NCI-H2196 (cell line): ENCODE results near the gene FTH1.
"Not testable (repeated sequence)": the region's sequence is repeated elsewhere in the genome, so short reads cannot be mapped to it uniquely, and the experiment has no call there.

ENCODE experiments used
- DNase-seq: peaks from one replicate; lab custom pipeline; 2025; ENCODE audit not compliant: unreplicated experiment; lab: John Stamatoyannopoulos, UW

FTH1 gene

DNA sequence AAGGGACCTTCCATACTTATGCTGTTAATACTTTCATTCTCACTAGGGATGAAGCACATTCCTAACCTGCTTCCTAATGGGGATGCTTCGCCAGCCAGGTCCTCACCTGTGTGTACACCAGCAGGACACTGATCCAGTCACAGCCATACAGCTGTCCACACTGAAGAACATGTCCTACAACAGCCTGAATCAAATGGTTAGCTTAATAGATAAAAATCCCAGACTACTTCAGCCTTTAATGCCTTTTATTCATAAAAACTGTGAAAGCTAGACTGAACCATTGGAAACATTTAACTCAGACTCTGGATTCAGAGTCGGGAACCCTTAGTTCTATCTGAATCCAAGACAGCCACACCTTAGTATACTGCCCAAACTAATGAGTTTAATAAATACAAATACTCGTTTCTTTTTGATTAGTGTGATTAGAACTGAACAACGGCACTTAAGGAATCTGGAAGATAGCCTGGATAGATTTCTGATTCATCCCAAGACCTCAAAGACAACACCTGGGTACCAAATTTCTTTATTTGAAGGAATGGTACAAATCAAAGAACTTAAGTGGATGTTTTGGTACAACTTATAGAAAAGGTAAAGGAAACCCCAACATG lies 3.3 kb downstream of the FTH1 start:
- DNase-seq, result no peak

DNA sequence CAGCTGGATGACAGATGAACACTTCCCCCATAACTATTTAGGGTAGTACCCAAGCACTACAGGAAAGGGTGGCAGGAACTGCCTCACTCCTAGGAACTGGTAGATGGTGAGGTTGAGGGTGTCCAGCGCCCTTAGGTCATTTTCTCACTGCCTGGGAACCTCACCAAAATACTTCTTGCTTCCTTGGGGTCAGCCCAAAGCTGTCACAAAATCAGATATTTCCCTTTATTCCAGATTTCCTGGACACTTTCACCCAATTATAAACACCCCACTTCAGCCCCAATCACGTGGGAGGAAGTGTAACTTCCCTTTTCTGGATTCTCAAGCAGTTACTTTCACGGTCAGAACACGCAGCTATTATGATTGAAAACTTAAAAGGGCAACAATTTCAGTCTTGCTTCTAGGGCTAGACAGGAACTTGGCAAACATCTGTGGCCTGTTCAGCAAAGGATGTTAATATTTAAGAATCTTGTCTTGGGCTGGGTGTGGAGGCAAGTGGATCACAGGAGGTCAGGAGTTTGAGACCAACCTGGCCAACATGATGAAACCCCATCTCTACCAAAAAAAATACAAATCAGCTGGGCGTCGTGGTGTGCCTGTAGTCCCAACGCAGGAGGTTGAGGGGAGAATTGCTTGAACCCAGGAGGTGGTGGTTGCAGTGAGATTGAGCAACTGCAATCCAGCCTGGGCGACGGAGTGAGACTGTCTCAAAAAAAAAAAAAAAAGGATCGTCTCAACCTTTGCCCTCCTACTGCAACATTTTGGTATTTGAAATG lies 4.0 kb downstream of the FTH1 start:
- DNase-seq, result no peak

DNA sequence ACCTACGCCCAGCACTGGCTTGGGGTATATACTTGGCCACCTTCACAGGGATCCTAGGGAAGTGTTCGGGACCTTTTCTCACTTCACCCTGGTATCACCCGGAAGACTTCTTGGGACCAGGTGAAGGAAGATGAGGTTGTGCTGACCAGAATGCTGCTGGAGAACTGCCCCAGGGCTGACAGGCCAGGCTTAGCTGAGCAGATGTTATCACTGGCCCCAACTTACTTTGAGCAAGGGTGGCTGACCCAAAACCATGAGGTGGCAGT lies 4.5 kb downstream of the FTH1 start:
- DNase-seq, result no peak

DNA sequence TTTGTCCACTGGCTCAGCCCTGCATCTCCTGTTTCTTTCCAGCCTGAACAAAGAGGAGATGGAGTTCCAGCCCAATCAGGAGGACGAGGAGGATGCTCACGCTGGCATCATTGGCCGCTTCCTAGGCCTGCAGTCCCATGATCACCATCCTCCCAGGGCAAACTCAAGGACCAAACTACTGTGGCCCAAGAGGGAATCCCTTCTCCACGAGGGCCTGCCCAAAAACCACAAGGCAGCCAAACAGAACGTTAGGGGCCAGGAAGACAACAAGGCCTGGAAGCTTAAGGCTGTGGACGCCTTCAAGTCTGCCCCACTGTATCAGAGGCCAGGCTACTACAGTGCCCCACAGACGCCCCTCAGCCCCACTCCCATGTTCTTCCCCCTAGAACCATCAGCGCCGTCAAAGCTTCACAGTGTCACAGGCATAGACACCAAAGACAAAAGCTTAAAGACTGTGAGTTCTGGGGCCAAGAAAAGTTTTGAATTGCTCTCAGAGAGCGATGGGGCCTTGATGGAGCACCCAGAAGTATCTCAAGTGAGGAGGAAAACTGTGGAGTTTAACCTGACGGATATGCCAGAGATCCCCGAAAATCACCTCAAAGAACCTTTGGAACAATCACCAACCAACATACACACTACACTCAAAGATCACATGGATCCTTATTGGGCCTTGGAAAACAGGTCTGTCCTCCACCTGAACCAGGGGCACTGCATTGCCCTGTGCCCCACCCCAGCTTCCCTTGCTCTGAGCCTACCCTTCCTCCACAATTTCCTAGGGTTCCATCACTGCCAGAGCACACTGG lies 5.0 kb downstream of the FTH1 start:
- DNase-seq, result no peak

DNA sequence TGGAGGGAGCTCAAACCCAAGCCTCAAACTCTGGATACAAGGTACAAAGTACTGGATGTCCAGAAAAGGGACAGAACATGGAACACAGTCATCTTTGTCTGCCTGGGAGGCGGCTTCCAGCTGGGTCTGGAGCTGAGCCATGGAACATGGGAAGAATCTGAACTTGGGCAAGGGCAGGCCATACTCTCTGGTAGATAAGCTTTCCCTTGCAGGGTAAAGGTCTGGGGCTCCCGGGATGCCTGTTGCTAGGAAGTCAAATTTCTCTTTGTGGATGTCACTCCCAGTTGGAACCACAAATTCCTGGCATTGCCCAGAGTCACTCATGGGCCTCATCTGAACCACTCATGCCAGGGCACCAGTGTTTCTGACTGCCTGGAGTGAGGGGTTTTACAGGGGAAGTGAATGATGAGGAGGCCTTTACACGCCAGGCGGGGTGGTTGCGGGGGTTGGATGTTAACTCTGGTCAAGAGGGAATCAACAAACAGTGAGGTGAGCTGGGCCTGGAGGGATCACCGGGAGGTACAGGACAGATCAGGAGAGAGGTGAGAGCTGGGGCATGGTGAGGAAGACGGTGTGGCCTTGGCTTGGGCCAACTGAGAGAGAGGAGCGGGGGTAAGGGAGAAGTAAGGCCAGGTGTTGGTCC lies 5.7 kb downstream of the FTH1 start:
- no peak for DNase-seq

DNA sequence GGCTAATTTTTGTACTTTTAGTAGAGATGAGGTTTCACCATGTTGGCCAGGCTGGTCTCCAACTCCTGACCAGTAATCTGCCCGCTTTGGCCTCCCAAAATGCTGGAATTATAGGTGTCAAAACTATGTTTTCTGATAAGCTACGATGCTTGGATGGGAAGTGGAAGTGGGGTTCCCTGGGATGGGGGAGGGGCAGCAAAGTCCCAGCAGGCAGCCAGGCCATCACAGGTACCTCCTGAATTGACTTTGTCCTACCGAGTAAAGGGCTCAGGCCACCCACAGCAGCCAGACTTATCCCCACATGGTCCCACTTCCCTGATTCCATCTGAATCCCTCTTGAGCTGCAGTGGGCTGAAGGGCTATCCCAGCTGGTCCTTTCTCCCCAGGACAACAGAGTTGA lies 6.9 kb downstream of the FTH1 start:
- DNase-seq, result no peak

DNA sequence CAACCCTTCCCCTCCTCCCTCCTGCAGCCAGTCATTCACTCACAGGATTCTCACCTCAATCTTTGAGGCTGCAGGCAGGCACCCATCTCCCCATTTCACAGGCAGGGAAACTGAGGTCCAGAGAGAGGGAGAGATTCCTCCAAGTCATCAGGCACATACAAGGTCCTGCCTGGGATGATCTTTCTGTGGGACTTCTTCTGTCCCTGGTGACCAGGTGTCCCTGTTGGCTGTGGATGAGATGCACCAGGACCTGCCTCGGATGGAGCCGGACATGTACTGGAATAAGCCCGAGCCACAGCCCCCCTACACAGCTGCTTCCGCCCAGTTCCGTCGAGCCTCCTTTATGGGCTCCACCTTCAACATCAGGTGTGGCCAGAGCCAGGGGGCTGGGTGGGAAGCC lies 7.8 kb downstream of the FTH1 start:
- no peak for DNase-seq

DNA sequence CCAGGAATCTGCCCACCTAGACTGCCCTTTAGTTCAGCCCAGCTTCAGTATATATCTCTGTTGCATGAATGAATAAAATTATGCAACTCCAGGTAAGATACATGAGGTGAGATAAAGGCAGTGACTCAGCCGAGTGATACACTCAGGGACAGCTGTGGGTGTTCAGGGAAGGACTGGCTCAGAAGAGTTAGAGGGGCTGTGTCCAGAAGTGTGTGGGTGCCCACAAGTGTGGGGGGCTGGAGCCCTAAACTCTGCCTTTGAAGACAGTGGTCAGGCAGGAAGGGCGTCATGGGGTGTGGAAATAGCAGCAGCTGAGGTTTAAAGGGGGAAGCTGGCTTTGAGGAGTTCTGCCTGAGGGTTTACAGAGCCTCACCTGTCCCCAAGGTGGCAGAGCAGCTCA lies 8.3 kb downstream of the FTH1 start:
- no peak for DNase-seq

DNA sequence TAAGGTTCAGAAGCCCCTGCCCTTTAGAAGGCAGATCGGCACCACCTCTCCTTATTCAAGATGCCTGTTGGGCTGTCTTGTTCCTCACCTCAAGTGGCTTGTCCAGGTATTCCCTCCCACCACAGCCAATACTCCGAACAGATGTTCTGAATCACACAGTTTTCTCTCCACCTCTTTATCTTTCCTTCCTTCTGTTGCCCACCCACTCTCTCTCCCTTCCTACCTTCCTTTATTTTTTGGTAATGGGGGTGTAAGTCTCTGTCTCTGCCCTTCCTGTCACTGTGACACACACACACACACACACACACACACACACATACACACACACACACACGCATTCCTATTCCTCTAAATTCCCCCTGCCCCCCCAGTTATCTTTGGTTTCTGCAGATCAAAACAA lies 8.8 kb downstream of the FTH1 start:
- DNase-seq, result no peak

DNA sequence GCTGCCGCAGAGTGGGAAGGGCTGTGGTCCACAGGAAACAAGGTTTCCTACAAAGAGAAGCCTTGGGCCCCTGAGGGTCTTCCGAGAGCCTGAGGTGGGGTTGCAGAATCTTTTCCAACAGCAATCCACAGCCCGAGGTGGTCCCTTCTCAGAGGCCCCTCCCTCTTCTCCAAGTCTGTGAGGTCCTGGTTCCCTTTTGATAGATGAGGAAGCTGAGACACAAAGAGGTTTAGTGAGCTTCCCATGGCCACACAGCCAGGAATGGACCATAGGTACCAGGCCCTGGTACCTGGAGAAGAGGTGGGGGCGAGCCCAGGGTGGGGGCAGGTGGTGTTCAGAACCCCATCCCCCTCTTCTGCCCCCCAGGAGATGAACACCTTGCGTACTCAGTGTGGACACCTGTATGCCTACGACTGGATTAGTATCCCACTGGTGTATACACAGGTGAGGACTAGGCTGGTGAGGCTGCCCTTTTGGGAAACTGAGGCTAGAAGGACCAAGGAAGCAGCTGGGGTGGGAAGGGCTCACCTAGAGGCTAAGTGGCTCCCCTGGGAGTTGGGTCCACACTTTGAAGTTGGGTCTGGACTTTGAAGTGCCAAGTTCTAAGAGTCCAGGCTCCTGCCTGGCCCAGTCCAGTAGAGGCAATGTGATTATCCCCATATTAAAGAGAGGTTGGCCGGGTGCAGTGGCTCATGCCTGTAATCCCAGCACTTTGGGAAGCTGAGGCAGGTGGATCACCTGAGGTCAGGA lies 10.2 kb downstream of the FTH1 start:
- DNase-seq, result no peak

DNA sequence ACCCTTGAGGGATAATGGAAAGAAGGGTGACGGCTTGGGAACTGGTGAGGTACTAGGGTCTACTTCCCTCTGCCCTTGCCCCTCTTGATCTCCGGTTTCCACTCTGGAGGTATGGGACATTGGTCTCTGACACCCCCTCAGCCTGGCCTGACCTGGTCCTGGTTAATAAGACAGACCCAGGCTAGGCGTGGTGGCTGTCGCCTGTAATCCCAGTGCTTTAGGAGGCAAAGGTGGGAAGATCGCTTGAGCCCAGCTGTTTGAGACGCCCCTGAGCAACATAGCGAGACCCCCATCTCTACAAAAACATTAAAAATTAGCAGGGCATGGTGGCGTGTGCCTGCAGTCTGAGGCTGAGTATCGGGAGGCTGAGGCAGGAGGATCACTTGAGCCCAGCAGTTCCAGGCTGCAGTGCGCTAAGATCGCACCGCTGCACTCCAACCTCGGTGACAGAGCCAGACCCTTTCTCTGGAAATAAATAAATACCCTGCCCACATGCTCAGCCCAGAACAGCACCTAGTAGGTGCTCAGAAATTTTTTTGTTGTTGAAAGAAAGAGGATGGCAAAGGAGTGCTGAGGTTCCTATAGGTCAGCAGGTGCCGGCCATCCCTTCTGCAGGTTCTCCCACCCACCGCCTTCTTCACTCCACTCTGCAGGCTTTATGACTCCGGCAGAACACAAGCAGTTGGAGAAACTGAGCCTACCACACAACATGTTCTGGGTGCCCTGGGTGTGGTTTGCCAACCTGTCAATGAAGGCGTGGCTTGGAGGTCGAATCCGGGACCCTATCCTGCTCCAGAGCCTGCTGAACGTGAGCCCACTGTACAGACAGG lies 11.0 kb downstream of the FTH1 start:
- DNase-seq, result no peak

DNA sequence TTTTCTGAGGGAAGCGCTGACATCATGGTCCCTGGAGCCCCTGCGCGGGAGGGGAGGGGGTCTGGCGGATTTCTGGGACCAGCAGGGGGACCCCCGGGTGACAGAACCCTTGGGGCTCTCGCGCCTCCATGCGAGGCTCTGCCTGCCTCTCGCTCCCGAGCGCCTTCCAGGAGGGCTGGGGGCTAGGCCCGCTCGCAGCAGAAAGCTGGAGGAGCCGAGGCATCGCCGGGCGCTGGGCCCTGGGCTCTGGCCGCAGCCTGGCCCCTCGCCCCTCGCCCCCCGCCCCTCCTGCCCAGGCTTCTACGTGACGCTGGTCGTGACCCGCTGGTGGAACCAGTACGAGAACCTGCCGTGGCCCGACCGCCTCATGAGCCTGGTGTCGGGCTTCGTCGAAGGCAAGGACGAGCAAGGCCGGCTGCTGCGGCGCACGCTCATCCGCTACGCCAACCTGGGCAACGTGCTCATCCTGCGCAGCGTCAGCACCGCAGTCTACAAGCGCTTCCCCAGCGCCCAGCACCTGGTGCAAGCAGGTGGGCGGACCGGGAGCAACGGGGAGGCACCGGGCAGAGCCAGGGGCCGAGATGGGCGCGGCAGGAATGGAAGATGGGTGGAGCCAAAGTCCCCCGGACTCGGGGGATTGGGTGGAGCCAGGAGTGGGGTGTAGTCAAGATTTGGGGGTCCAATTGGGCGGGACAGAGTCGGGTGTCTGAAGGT lies 11.9 kb downstream of the FTH1 start:
- no peak for DNase-seq

DNA sequence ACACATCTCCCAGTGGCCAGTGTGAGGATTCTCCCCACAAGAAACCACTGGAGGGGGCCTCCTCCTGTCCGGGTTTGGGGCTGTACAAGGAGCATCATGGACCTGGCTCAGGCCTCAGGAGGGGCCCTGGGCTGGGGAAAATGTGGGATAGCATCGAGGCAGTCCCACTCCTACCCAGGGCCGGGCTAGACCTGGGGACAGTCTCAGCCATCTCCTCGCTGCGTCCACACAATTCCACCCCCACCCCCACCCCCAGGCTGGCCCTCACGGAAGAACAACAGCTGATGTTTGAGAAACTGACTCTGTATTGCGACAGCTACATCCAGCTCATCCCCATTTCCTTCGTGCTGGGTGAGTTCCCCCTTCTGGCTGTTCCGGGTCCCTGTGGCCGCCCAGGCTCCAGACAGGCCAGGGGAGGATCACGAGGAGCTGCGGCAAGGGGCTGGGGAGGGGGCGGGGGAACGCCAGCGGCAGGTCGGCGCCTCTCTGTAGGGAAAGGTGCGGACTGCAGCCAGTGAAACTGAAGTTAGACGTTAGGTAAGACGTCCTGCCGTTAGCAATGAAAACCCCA lies 12.5 kb downstream of the FTH1 start:
- no peak for DNase-seq

DNA sequence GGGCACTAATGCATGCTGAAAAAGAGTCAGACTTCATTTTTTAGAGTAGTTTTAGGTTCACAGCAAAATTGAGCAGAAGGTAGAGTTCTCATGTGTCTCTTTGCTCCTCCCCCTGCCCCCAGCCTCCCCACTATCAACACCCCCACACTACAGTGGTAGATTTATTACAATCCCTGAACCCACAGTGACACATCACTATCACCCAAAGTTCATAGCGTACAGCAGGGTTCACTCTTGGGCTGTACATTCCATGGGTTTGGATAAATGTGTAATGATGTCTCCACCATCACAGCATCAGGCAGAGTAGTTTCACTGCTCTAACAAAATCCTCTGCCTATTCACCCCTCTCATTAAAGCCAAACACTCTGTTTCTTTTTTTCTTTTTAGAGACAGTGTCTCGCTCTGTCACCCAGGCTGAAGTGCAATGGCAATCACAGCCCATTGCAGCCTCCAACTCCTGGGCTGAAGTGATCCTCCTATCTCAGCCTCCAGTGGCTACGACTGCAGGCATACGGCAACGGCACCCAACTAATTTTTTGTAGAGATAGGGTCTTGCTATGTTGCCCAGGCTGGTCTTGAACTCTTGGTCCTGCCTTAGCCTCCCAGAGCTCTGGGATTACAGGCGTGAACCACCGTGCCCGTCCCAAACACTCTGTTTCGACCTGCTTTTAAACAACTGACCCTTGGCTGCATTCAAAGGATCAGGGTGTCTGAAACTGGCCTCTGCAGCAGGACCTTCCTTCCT lies 13.2 kb downstream of the FTH1 start:
- DNase-seq, result no peak

DNA sequence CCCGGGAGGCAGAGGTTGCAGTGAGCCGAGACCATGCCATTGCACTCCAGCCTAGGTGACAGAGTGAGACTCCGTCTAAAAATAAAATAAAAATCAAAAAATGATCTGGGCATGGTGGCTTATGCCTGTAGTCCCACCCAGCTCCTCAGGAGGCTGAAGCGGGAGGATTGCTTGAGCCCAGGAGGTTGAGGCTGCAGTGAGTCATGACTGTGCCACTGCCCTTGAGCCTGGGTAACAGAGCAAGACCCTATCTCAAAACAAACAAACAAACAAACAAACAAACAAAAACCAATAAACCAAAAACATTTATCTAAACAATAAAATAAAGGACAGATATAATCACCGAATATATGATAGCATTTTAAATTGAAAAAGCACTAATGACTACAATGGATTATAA lies 13.8 kb downstream of the FTH1 start:
- DNase-seq, result not testable (repeated sequence)

DNA sequence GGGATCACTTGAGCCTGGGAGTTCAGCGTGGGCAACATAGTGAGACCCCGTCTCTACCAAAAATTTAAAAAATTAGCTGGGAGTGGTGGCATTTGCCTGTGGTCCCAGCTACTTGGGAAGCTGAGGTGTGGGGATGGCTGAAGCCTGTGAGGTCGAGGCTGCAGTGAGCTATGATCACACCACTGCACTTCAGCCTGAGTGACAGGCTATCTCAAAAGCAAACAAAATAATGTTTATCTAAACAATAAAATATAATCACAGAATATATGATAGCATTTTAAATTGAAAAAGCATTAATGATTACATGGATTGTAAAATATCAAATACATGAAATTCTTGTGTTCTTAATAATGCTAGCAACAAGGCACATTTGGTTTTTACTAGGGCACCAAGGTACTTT lies 14.6 kb downstream of the FTH1 start:
- DNase-seq, result no peak

DNA sequence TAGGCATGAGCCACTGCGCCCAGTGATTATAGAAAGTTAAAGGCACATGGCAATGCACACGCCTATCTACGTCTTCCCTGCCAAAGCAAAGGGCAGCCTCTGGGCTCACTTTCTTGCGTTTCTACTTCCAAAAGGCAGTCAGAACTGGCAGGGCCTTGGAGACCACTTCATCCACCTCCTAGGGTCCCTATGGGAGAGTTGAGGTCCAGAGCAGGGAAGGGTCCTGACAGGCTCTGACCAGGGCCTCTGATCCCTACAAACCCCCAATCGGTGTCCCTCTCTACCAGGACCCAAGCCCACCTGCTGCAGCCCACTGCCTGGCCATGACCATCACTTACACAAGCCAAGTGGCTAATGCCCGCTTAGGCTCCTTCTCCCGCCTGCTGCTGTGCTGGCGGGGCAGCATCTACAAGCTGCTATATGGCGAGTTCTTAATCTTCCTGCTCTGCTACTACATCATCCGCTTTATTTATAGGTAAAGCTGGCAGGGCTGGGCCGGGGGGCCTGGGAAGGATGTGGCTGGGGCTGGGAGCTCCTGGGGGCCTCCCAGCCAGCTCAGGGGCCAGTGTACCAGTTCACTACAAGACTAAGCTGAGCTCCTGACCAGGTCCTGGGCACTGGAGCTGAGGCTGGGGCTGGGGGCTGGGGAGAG lies 15.8 kb downstream of the FTH1 start:
- no peak for DNase-seq

DNA sequence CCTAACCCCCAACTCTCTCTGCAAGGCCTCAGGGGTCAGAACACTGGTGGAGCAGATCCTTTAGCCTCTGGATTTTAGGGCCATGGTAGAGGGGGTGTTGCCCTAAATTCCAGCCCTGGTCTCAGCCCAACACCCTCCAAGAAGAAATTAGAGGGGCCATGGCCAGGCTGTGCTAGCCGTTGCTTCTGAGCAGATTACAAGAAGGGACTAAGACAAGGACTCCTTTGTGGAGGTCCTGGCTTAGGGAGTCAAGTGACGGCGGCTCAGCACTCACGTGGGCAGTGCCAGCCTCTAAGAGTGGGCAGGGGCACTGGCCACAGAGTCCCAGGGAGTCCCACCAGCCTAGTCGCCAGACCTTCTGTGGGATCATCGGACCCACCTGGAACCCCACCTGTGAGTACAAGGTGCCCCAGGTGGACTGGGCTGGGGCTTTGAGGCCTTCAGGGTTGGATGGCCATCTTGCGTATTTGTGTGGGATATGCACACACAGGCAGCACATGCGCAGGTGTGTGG lies 17.3 kb downstream of the FTH1 start, which contains the start of gene BEST1:
Gene BEST1, plus strand, starts transcription at position 317 of the 513 bp plus-strand sequence. CDS start 1,456 bp downstream, outside the sequence.
- DNase-seq, result no peak
